BLaER1 (cell line): ENCODE measurements around the gene ATOH8.

ENCODE experiments used
- H3K27ac ChIP-seq: shearing (Covaris generic); formaldehyde crosslinking; 2 replicates; pipeline ENCODE4 v1.8.1; 2022
- H3K27me3 ChIP-seq: shearing (Covaris generic); formaldehyde crosslinking; 2 replicates; pipeline ENCODE4 v1.8.1; 2022
- H3K36me3 ChIP-seq: shearing (Covaris generic); formaldehyde crosslinking; 2 replicates; pipeline ENCODE4 v1.8.1; 2022
- H3K4me1 ChIP-seq: shearing (Covaris generic); formaldehyde crosslinking; 2 replicates; pipeline ENCODE4 v1.8.1; 2022
- H3K4me2 ChIP-seq: shearing (Covaris generic); formaldehyde crosslinking; 2 replicates; pipeline ENCODE4 v1.8.1; 2022
- H3K4me3 ChIP-seq: shearing (Covaris generic); formaldehyde crosslinking; 2 replicates; pipeline ENCODE4 v1.8.1; 2022
- H3K9ac ChIP-seq: shearing (Covaris generic); formaldehyde crosslinking; 2 replicates; pipeline ENCODE4 v1.8.1; 2022
- H3K9me3 ChIP-seq: shearing (Covaris generic); formaldehyde crosslinking; 2 replicates; pipeline ENCODE4 v1.8.1; 2022
- H4K20me1 ChIP-seq: shearing (Covaris generic); formaldehyde crosslinking; 2 replicates; pipeline ENCODE4 v1.8.1; 2022
- Cebpa-rat ChIP-seq: shearing (Covaris generic); IDR thresholded peaks from 2 replicates; pipeline ENCODE4 v1.8.1; 2022

ATOH8 gene

GRCh38 chr2:85718009-85718391, 35.8 kb upstream of the ATOH8 start:
- no peak for TF ChIP-seq Cebpa-rat
- no peak overlapping the region for H3K27ac ChIP-seq
- H4K20me1 ChIP-seq: no peaks in the 10 kb centered on the region
- no peaks in the 10 kb centered on the region for H3K27me3 ChIP-seq
- H3K4me1 ChIP-seq: peaks cover 3% of the 10 kb centered on the region
- no peak overlapping the region for H3K4me3 ChIP-seq
- H3K36me3 ChIP-seq: no peaks in the 10 kb centered on the region
- H3K4me2 ChIP-seq: no peak overlapping the region
- H3K9me3 ChIP-seq: no peaks in the 10 kb centered on the region
- no peak overlapping the region for H3K9ac ChIP-seq

- Histone ChIP-seq H3K27ac (no peak overlapping the region), H3K4me2 (no peak overlapping the region), H3K9ac (no peak overlapping the region), H3K4me1 (peaks cover 7% of the 10 kb centered on the region), H3K4me3 (no peak overlapping the region), H3K9me3 (no peaks in the 10 kb centered on the region), H3K27me3 (no peaks in the 10 kb centered on the region), H3K36me3 (no peaks in the 10 kb centered on the region), H4K20me1 (no peaks in the 10 kb centered on the region)
- no peak for TF ChIP-seq Cebpa-rat
Measured at GRCh38 chr2:85718885-85719492, 34.8 kb upstream of the ATOH8 start.

GRCh38 chr2:85719609-85720240, 34.1 kb upstream of the ATOH8 start:
- H3K9ac ChIP-seq: no peak overlapping the region
- no peak overlapping the region for H3K4me3 ChIP-seq
- H3K9me3 ChIP-seq: no peaks in the 10 kb centered on the region
- no peaks in the 10 kb centered on the region for H3K36me3 ChIP-seq
- no peaks in the 10 kb centered on the region for H4K20me1 ChIP-seq
- TF ChIP-seq Cebpa-rat: no peak
- no peak overlapping the region for H3K27ac ChIP-seq
- no peak overlapping the region for H3K4me2 ChIP-seq
- H3K27me3 ChIP-seq: no peaks in the 10 kb centered on the region
- peaks cover 14% of the 10 kb centered on the region for H3K4me1 ChIP-seq

- H3K4me3 ChIP-seq: no peak overlapping the region
- no peaks in the 10 kb centered on the region for H3K9me3 ChIP-seq
- H3K9ac ChIP-seq: no peak overlapping the region
- TF ChIP-seq Cebpa-rat: no peak
- H3K27me3 ChIP-seq: no peaks in the 10 kb centered on the region
- no peak overlapping the region for H3K27ac ChIP-seq
- H4K20me1 ChIP-seq: no peaks in the 10 kb centered on the region
- no peaks in the 10 kb centered on the region for H3K36me3 ChIP-seq
- no peak overlapping the region for H3K4me2 ChIP-seq
- peaks cover 22% of the 10 kb centered on the region for H3K4me1 ChIP-seq
Measured at GRCh38 chr2:85720533-85720932, 33.3 kb upstream of the ATOH8 start.

- Histone ChIP-seq H3K4me2 (no peak overlapping the region), H3K9ac (no peak overlapping the region), H3K4me1 (peaks cover 23% of the 10 kb centered on the region), H4K20me1 (no peaks in the 10 kb centered on the region), H3K4me3 (no peak overlapping the region), H3K36me3 (no peaks in the 10 kb centered on the region), H3K27me3 (no peaks in the 10 kb centered on the region), H3K27ac (no peak overlapping the region), H3K9me3 (no peaks in the 10 kb centered on the region)
- TF ChIP-seq Cebpa-rat: no peak
Measured at GRCh38 chr2:85721641-85722040, 32.1 kb upstream of the ATOH8 start.

- no peaks in the 10 kb centered on the region for H3K9me3 ChIP-seq
Measured at GRCh38 chr2:85722519-85722918, 31.3 kb upstream of the ATOH8 start.

GRCh38 chr2:85723707-85724360, 30.0 kb upstream of the ATOH8 start:
- no peak overlapping the region for H3K27ac ChIP-seq
- H3K9me3 ChIP-seq: no peaks in the 10 kb centered on the region
- TF ChIP-seq Cebpa-rat: no peak
- H3K36me3 ChIP-seq: no peaks in the 10 kb centered on the region
- no peaks in the 10 kb centered on the region for H3K27me3 ChIP-seq
- peak overlapping the region; percentile 67 for H3K4me2 ChIP-seq
- no peaks in the 10 kb centered on the region for H4K20me1 ChIP-seq
- H3K9ac ChIP-seq: no peak overlapping the region
- H3K4me1 ChIP-seq: peaks cover 23% of the 10 kb centered on the region
- no peak overlapping the region for H3K4me3 ChIP-seq

More at GRCh38 chr2:85722519-85722918, 31.3 kb upstream of the ATOH8 start:
- Histone ChIP-seq H3K36me3 (no peaks in the 10 kb centered on the region), H3K27me3 (no peaks in the 10 kb centered on the region), H3K27ac (no peak overlapping the region), H4K20me1 (no peaks in the 10 kb centered on the region), H3K4me1 (peaks cover 23% of the 10 kb centered on the region), H3K4me3 (no peak overlapping the region), H3K4me2 (no peak overlapping the region), H3K9ac (no peak overlapping the region)
- no peak for TF ChIP-seq Cebpa-rat

GRCh38 chr2:85724731-85725181, 29.0 kb upstream of the ATOH8 start:
- Histone ChIP-seq H4K20me1 (no peaks in the 10 kb centered on the region), H3K4me1 (peaks cover 27% of the 10 kb centered on the region), H3K27ac (peak overlapping the region; percentile 7; the same call in 1 of the 2 replicates), H3K36me3 (no peaks in the 10 kb centered on the region), H3K4me3 (no peak overlapping the region), H3K9ac (no peak overlapping the region; the same call in 1 of the 2 replicates), H3K4me2 (peak overlapping the region; percentile 67), H3K9me3 (no peaks in the 10 kb centered on the region), H3K27me3 (no peaks in the 10 kb centered on the region)
- TF ChIP-seq Cebpa-rat: no peak

- Histone ChIP-seq H3K4me2 (peak overlapping the region; percentile 67), H3K36me3 (no peaks in the 10 kb centered on the region), H3K4me3 (no peak overlapping the region), H3K9me3 (no peaks in the 10 kb centered on the region), H3K9ac (no peak overlapping the region; the same call in 1 of the 2 replicates), H3K27ac (no peak overlapping the region; the same call in 1 of the 2 replicates), H3K4me1 (peaks cover 27% of the 10 kb centered on the region), H3K27me3 (no peaks in the 10 kb centered on the region), H4K20me1 (no peaks in the 10 kb centered on the region)
- TF ChIP-seq Cebpa-rat: no peak
Measured at GRCh38 chr2:85725451-85725850, 28.3 kb upstream of the ATOH8 start.

GRCh38 chr2:85727798-85728197, 26.0 kb upstream of the ATOH8 start:
- Histone ChIP-seq H3K4me1 (peaks cover 27% of the 10 kb centered on the region), H3K27ac (no peak overlapping the region), H3K9ac (no peak overlapping the region), H3K27me3 (no peaks in the 10 kb centered on the region), H3K4me3 (no peak overlapping the region), H3K4me2 (no peak overlapping the region), H3K36me3 (no peaks in the 10 kb centered on the region), H4K20me1 (no peaks in the 10 kb centered on the region), H3K9me3 (no peaks in the 10 kb centered on the region)
- no peak for TF ChIP-seq Cebpa-rat
